Skeletal muscle tissue (tissue), 4 donors: ENCODE measurements around the gene PRKCE. TPM values are rescaled to one million over a fixed set of nuclear protein-coding genes. Genes with fewer than 3 reads are reported as not detected.

Experiments
- H3K27ac ChIP-seq: one replicate; pipeline ENCODE4 v1.7.0; 2013; ENCODE audit warnings: mild to moderate bottlenecking, low read depth, low read length, inconsistent platforms
- H3K27me3 ChIP-seq, 3 donors: one replicate each; pipeline ENCODE4 v1.7.0; 2013; ENCODE audit warnings: low read length in 3 of 3; ENCODE audit not compliant: control insufficient read depth in 3 of 3, insufficient read depth in 3 of 3
- H3K36me3 ChIP-seq, 3 donors: one replicate each; pipeline ENCODE4 v1.7.0; 2013; ENCODE audit warnings: low read length in 3 of 3; ENCODE audit not compliant: control insufficient read depth in 3 of 3, insufficient read depth in 3 of 3
- H3K4me1 ChIP-seq, 3 donors: one replicate each; pipeline ENCODE4 v1.7.0; 2013; ENCODE audit warnings: low read length in 3 of 3, mild to moderate bottlenecking in 3 of 3; ENCODE audit not compliant: control insufficient read depth in 3 of 3, insufficient read depth in 3 of 3
- H3K4me3 ChIP-seq, 3 donors: one replicate each; pipeline ENCODE4 v1.7.0; 2013; ENCODE audit warnings: low read length in 3 of 3
- H3K9ac ChIP-seq, 3 donors: one replicate each; pipeline ENCODE4 v1.7.0; 2013; ENCODE audit warnings: low read length in 3 of 3, mild to moderate bottlenecking in 3 of 3, moderate library complexity in 2 of 3, low read depth in 1 of 3
- H3K9me3 ChIP-seq, 3 donors: one replicate each; pipeline ENCODE4 v1.7.0; 2013; ENCODE audit warnings: low read length in 3 of 3; ENCODE audit not compliant: control insufficient read depth in 3 of 3
- total RNA-seq: library from RNA; depleted of rRNA; stranded (reverse); fragments of >200 nt; gene quantifications from one replicate; pipeline ENCODE4 v1.2.3, GENCODE V29; 2014
- donor health status: Osteomylitis.

The PRKCE gene
- total RNA-seq, 1 donor from 2014 or later, result 9.4 TPM

DNA sequence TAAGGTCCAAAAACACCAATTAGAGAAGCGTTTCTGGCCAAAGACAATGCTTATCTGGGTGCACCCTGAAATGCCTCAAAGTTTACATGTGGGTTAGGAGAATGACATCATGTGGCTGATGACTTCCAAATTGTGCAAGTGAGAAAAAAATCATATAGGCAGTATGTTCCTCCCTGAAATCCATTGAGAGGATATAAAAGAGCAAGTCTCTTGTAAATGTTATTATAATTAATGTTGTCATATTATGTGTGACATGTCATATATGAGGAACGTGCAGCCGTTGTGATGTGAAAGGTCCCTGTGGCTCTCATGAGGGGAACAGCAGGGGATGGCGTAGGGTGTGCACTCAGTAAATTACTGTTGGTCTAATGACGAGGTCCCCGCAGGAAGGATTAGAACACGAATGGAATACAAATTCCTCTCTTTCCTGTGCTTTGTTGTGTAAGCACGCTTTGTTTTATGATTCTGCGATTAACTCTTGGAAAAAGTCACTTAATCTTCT, 290.8 kb downstream of the PRKCE start:
- H3K36me3 ChIP-seq, result no peaks in the 10 kb centered on the region

DNA sequence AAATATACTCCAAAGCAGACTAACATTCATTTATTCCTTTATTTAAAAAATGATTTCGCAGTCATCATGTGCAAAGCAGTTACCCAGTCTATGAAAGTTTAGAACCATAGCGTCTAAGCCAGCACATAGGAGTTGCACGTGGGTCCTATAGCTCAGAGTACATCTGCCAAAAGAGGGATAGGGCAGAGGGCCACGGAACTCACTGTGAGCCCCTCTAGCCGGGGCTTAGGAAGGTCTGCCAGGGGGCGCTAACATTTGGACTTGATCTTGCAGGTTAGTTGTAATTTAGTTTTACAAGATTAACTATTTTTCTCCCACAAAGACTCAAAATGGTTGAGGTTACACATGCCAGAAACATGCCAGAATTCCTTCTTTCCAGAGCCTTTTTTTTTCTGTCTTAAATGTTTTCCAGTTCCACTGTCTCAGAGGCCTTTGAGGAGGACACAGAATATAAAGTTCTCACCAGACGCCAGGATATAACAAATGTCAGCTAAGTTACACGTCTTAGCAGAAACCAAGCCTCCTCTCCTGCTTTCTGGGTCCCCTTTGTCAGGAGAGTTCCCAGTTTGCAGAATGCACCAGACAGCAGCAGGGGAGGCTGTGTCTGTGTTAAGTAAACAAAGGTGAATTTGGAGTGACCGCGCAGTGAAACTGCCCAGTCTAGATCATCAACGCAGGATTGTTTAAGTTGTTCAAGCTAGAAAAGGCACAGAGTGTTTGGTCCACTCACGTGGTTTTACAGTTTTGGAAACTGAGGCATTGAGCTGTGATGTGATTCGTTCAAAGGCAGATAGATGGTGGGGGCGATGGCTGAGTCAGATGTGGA, 292.0 kb downstream of the PRKCE start:
- Histone ChIP-seq H3K27ac (no peak overlapping the region), H3K4me3 (no peak overlapping the region), H3K27me3 (no peaks in the 10 kb centered on the region), H3K9me3 (no peaks in the 10 kb centered on the region), H3K4me1 (peaks cover 9 to 17% (median 9%) of the 10 kb centered on the region in 3 donors), H3K36me3 (no peaks in the 10 kb centered on the region), H3K9ac (no peak overlapping the region)

More for the DNA sequence above, 290.8 kb downstream of the PRKCE start:
- H3K27ac ChIP-seq, result no peak overlapping the region
- no peaks in the 10 kb centered on the region for H3K9me3 ChIP-seq
- no peak overlapping the region for H3K9ac ChIP-seq
- H3K4me1 ChIP-seq, result peaks cover 11 to 25% (median 14%) of the 10 kb centered on the region in 3 donors
- no peak overlapping the region for H3K4me3 ChIP-seq
- no peaks in the 10 kb centered on the region for H3K27me3 ChIP-seq

DNA sequence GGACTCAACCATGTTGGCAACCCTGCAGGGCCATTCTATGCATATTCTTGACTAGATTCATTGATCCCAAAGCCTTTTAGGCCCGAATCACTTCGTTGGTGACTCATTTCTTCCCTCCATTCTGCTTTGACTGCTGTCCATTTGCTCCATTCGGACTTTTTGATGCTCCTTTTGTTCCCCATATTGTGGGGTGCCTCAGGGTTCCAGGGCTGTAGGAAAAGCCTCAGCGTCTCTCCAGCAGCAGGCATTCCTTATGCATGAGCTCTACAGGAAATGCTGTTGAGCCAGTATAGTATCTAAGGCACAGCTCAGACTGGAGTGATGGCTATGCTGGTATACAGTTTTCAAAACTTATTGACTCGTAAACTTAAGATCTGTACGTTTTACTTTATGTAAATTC, 292.6 kb downstream of the PRKCE start:
- Histone ChIP-seq H3K27me3 (no peaks in the 10 kb centered on the region), H3K4me1 (peaks cover 3 to 11% (median 3%) of the 10 kb centered on the region in 3 donors), H3K9ac (no peak overlapping the region), H3K36me3 (no peaks in the 10 kb centered on the region), H3K4me3 (no peak overlapping the region), H3K27ac (no peak overlapping the region), H3K9me3 (no peaks in the 10 kb centered on the region)

DNA sequence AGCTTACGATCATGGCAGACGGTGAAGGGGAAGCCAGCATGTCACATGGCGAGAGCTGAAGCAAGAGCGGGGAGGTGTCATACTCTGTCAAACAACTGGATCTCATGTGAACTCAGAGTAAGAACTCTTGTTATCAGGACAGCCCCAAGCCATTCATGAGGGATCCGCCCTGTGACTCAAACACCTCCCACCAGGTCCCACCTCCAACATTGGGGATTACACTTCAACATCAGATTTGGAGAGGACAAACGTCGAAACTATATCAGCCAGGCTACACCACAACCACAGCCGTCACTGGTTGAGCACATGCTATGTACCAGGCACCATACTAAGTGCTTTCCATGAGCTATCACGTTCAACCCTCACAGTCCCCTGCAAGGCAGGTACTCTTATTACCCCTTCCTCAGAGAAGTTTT, 293.8 kb downstream of the PRKCE start:
- no peak overlapping the region for H3K4me3 ChIP-seq
- H3K9me3 ChIP-seq, result no peaks in the 10 kb centered on the region
- no peaks in the 10 kb centered on the region for H3K27me3 ChIP-seq
- no peaks in the 10 kb centered on the region for H3K36me3 ChIP-seq
- no peak overlapping the region for H3K27ac ChIP-seq
- no peak overlapping the region for H3K9ac ChIP-seq
- peaks cover 0 to under 1% (median 0%) of the 10 kb centered on the region in 3 donors for H3K4me1 ChIP-seq

DNA sequence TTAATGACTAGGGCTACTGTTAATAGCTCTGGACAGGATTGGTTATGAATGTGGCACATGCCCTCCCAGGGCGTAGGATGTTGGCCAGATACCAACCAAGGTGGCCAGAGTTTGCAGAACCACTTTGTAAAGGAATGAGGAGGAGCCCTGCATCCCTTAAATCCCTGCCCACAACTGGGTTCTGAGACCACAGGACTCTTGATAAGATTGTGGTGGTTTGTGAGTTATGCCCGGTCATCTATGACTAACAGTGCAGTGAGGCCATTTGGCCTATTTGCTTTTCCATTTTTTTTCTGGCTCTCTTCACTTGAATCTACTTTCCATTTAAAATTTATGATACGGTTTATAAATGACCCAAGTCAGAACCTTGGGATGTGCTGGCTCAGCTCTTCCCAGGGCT, 294.5 kb downstream of the PRKCE start:
- no peak overlapping the region for H3K27ac ChIP-seq
- no peak overlapping the region for H3K4me3 ChIP-seq
- no peak overlapping the region for H3K9ac ChIP-seq
- H3K27me3 ChIP-seq, result no peaks in the 10 kb centered on the region
- H3K9me3 ChIP-seq, result no peaks in the 10 kb centered on the region
- no peaks in the 10 kb centered on the region for H3K36me3 ChIP-seq
- H3K4me1 ChIP-seq, result peaks cover 0 to 4% (median 0%) of the 10 kb centered on the region in 3 donors

DNA sequence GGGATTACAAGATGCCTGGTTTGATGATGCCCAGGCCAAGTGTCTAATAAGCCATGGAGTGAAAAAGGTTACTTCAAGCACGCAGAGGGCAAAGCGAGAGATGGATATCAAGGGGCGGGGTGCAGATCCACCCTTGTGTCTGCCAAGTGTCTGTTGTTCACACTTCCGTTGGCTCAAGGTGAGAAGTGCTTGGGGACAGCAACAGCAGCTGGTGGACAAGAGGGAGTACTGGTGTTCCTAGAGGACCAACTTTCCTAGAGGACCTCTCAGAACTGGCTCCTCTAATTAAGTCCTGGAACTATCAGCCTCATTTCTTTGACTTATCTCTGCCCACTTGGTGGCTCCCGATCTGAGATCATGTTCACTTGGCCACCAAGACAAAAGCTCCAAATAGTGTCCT, 299.1 kb downstream of the PRKCE start:
- no peak overlapping the region for H3K9ac ChIP-seq
- H3K27ac ChIP-seq, result no peak overlapping the region
- H3K36me3 ChIP-seq, result no peaks in the 10 kb centered on the region
- no peaks in the 10 kb centered on the region for H3K9me3 ChIP-seq
- no peaks in the 10 kb centered on the region for H3K27me3 ChIP-seq
- no peak overlapping the region for H3K4me3 ChIP-seq
- peaks cover 0 to 4% (median 0%) of the 10 kb centered on the region in 3 donors for H3K4me1 ChIP-seq

DNA sequence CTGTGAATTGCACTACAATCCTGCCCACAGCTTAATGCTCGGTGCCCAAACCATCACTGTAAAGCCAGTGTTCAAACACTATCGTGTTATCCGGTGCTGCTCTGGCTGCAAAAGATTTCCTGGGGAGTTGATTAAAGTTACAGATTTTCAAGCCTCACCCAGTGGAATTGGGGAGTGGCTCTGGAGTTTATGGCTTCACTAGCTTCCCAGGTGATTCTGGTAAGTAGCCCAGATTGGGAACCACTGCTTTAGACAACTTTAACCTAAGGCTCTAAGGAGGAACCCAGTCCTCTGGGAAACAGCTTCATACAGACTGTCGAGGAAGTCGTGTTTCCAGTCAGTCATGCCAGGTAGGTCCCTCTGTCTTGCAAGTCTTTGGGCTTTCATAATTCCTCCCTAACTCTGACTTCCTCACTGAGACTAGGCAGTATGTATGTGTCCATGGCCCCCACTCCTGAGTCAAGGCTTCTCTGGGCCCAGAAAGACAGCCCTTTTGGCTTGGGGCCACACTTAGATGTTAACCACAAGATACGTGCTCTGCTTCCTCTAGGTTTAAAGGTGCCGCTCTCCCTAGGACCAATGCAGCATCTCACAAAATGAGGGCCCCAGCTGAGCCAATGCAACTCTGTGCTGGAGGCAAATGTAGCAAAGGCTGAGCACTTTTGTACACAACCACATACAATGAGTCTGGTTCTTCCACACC, 299.7 kb downstream of the PRKCE start:
- no peaks in the 10 kb centered on the region for H3K36me3 ChIP-seq
- no peak overlapping the region for H3K4me3 ChIP-seq
- H3K4me1 ChIP-seq, result peaks cover 0 to 4% (median 0%) of the 10 kb centered on the region in 3 donors
- H3K9me3 ChIP-seq, result no peaks in the 10 kb centered on the region
- no peak overlapping the region for H3K9ac ChIP-seq
- no peaks in the 10 kb centered on the region for H3K27me3 ChIP-seq
- H3K27ac ChIP-seq, result no peak overlapping the region

DNA sequence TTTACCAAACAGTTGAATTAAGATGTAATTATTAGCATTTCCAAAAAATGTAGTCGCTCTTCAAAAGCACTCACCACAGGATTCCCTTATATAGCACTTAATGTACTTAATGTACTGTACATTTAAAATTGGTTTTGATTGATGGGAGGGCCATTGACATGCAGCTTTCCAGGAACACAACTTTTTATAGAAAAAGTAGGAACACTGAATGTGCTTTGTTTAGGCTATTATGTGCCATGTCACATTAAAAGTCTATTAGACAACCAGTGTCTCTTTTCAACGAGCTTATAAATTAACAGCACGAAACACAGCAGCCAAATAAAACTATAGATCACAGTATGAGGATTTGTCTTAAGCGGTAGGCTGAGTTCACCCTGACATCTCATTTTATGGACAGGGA, 301.1 kb downstream of the PRKCE start:
- Histone ChIP-seq H3K9ac (no peak overlapping the region), H3K27me3 (no peaks in the 10 kb centered on the region), H3K4me1 (peaks cover 0 to 4% (median 0%) of the 10 kb centered on the region in 3 donors), H3K27ac (no peak overlapping the region), H3K4me3 (no peak overlapping the region), H3K36me3 (no peaks in the 10 kb centered on the region), H3K9me3 (no peaks in the 10 kb centered on the region)

DNA sequence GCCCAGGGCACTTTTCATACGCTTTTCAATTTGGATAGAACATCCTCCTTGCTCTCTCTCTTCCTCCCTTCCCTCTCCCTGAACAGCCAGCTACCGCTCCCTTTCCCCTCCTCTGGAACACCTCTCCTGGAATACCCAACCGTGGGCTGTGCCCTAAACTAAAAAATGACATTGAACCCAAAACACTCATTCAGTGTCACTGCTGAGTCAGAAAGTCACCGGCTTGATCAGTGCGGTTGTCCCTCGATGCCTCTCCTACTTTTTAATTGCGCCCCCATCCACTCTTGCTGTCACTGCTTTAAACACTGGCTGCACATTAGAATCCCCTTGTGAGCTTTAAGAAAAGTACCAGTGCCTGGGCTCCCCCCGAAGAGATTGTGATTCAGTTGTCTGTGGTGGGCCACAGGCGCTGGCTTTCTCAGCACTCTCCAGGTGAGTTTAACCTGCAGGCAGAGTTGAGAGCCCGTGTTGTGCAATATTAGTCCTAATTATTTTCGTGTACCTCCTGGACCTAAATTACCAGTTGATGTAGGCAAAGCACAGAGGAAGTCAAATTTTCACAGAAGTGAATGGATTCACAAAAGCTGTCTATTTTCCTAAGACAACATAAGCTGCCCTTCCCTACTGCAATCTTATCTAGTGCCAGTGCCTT, 302.0 kb downstream of the PRKCE start:
- H3K9ac ChIP-seq, result no peak overlapping the region
- H3K4me3 ChIP-seq, result no peak overlapping the region
- no peak overlapping the region for H3K27ac ChIP-seq
- H3K27me3 ChIP-seq, result no peaks in the 10 kb centered on the region
- H3K9me3 ChIP-seq, result no peaks in the 10 kb centered on the region
- no peaks in the 10 kb centered on the region for H3K36me3 ChIP-seq
- H3K4me1 ChIP-seq, result peaks cover 0 to 4% (median 0%) of the 10 kb centered on the region in 3 donors
